Upper lobe of left lung (tissue), 6 donors: ENCODE data around the gene NAE1. TPM values are rescaled to one million over a fixed set of nuclear protein-coding genes. Genes with fewer than 3 reads are reported as not detected.

Experiments used
- ATAC-seq, 2 donors: fragments of 200-7000 bp; cut with Tn5 transposase; one replicate each; pipeline ENCODE4 v1.9.1; 2022; ENCODE audit warnings: mild to moderate bottlenecking in 2 of 2, moderate library complexity in 2 of 2; ENCODE audit not compliant: low FRiP score in 2 of 2
- DNase-seq, 2 donors: peaks; one replicate each; pipeline ENCODE4 v3.0.0-alpha.2; 2019 to 2020
- H3K27ac ChIP-seq, 4 donors: fragments of 200-600 bp; sonication (generic); one replicate each; pipeline ENCODE4 v1.5.1; 2016 to 2019
- H3K27me3 ChIP-seq, 4 donors: fragments of 200-600 bp; sonication (generic); one replicate each; pipeline ENCODE4 v1.5.1; 2017 to 2019
- H3K36me3 ChIP-seq, 4 donors: fragments of 200-600 bp; sonication (generic); one replicate each; pipeline ENCODE4 v1.5.1; 2016 to 2019
- H3K4me1 ChIP-seq, 4 donors: fragments of 200-600 bp; sonication (generic); one replicate each; pipeline ENCODE4 v1.5.1; 2018 to 2019
- H3K4me3 ChIP-seq, 4 donors: fragments of 200-600 bp; sonication (generic); one replicate each; pipeline ENCODE4 v1.5.1; 2017 to 2019; ENCODE audit warnings: mild to moderate bottlenecking in 2 of 4, moderate library complexity in 1 of 4
- H3K9me3 ChIP-seq, 4 donors: fragments of 200-600 bp; sonication (generic); one replicate each; pipeline ENCODE4 v1.5.1; 2018 to 2019
- EP300 ChIP-seq, 4 donors: sonication (generic); formaldehyde crosslinking; IDR thresholded peaks; one replicate each; pipeline ENCODE4 v1.5.1; 2017; ENCODE audit warnings: antibody characterized with exemption in 4 of 4, control low read depth in 2 of 4
- POLR2A ChIP-seq, 4 donors: fragments of 450-650 bp; IDR thresholded peaks; one replicate each; pipeline ENCODE4 v1.5.1; 2016 to 2017; ENCODE audit warnings: antibody characterized with exemption in 4 of 4, mild to moderate bottlenecking in 2 of 4
- POLR2AphosphoS5 ChIP-seq, 2 donors: sonication (generic); formaldehyde crosslinking; IDR thresholded peaks; one replicate each; pipeline ENCODE4 v1.5.1; 2017; ENCODE audit warnings: antibody characterized with exemption in 2 of 2
- WGBS, 2 donors: methylation state at CpG; one replicate each; pipeline ENCODE4 v1.1.5; 2017 to 2018; 5-methylcytosine and 5-hydroxymethylcytosine counted together
- total RNA-seq, 6 donors: library from RNA; depleted of rRNA in 4 of 6; stranded (reverse); fragments of >200 nt in 4 of 6; gene quantifications; one replicate each; pipeline versions ENCODE4 v1.1.0 to v1.2.1, GENCODE V29; 2016 to 2021
- TF ChIP-seq, protein P1 (sequence below), 6 experiments: fragments of 450-650 bp in 4 of 6; fragments of 200-600 bp in 2 of 6; sonication (generic) in 2 of 6; IDR thresholded peaks; one replicate each; pipeline ENCODE4 v1.5.1; 2016 to 2019; ENCODE audit warnings: antibody characterized with exemption in 6 of 6
- donor health status: DM: no; HTN: no; CAD: no; lungs with moderate emphysema.
- donor health status: DM: no; HTN: yes; CAD: no; lungs with severe emphysema.

NAE1 gene
- total RNA-seq, 6 donors from 2014 or later, result 12.9 to 48.7 (median 34.0) TPM

- no peak for ATAC-seq
- 94 to 96% methylated on average over 2 of the region's 2 CpGs for WGBS, 2 donors
- H3K27ac ChIP-seq, result no peak overlapping the region
Observed at GRCh38 chr16:66787427-66787826, 43.3 kb downstream of the NAE1 start.

GRCh38 chr16:66786551-66786950, 44.2 kb downstream of the NAE1 start:
- H3K36me3 ChIP-seq, result no peaks in the 10 kb centered on the region
- no peaks in the 10 kb centered on the region for H3K9me3 ChIP-seq
- H3K4me1 ChIP-seq, result no peaks in the 10 kb centered on the region
- no peak overlapping the region for H3K27ac ChIP-seq
- no peak for TF ChIP-seq EP300 (IDR thresholded peaks at IDR 0.05)
- TF ChIP-seq, protein P1, sequence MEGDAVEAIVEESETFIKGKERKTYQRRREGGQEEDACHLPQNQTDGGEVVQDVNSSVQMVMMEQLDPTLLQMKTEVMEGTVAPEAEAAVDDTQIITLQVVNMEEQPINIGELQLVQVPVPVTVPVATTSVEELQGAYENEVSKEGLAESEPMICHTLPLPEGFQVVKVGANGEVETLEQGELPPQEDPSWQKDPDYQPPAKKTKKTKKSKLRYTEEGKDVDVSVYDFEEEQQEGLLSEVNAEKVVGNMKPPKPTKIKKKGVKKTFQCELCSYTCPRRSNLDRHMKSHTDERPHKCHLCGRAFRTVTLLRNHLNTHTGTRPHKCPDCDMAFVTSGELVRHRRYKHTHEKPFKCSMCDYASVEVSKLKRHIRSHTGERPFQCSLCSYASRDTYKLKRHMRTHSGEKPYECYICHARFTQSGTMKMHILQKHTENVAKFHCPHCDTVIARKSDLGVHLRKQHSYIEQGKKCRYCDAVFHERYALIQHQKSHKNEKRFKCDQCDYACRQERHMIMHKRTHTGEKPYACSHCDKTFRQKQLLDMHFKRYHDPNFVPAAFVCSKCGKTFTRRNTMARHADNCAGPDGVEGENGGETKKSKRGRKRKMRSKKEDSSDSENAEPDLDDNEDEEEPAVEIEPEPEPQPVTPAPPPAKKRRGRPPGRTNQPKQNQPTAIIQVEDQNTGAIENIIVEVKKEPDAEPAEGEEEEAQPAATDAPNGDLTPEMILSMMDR (IDR thresholded peaks at IDR 0.05), result no peak
- no peak for TF ChIP-seq POLR2AphosphoS5 (IDR thresholded peaks at IDR 0.05)
- no peak for TF ChIP-seq POLR2A (IDR thresholded peaks at IDR 0.05)
- H3K27me3 ChIP-seq, result no peaks in the 10 kb centered on the region
- 93 to 95% methylated on average over 3 of the region's 3 CpGs for WGBS, 2 donors
- ATAC-seq (no peak), DNase-seq (no peak)
- no peak overlapping the region for H3K4me3 ChIP-seq

More at GRCh38 chr16:66787427-66787826, 43.3 kb downstream of the NAE1 start:
- Histone ChIP-seq H3K9me3 (no peaks in the 10 kb centered on the region), H3K4me1 (no peaks in the 10 kb centered on the region), H3K27me3 (no peaks in the 10 kb centered on the region), H3K4me3 (no peak overlapping the region), H3K36me3 (no peaks in the 10 kb centered on the region)
- no peak for DNase-seq
- TF ChIP-seq POLR2A (IDR thresholded peaks at IDR 0.05), result no peak

GRCh38 chr16:66776457-66776856, 54.3 kb downstream of the NAE1 start:
- no peak for ATAC-seq
- no peak for TF ChIP-seq POLR2AphosphoS5 (IDR thresholded peaks at IDR 0.05)
- TF ChIP-seq EP300 (IDR thresholded peaks at IDR 0.05), result no peak
- TF ChIP-seq POLR2A (IDR thresholded peaks at IDR 0.05), result no peak
- TF ChIP-seq, protein P1 (IDR thresholded peaks at IDR 0.05), result no peak
- no peaks in the 10 kb centered on the region for H3K36me3 ChIP-seq
- H3K27me3 ChIP-seq, result no peaks in the 10 kb centered on the region
- H3K9me3 ChIP-seq, result no peaks in the 10 kb centered on the region
- H3K27ac ChIP-seq, result no peak overlapping the region
- no peak for DNase-seq
- H3K4me3 ChIP-seq, result no peak overlapping the region
- no peaks in the 10 kb centered on the region for H3K4me1 ChIP-seq

GRCh38 chr16:66774981-66775380, 55.8 kb downstream of the NAE1 start:
- TF ChIP-seq POLR2AphosphoS5 (IDR thresholded peaks at IDR 0.05) (no peak), EP300 (IDR thresholded peaks at IDR 0.05) (no peak), POLR2A (IDR thresholded peaks at IDR 0.05) (no peak)
- TF ChIP-seq, protein P1 (IDR thresholded peaks at IDR 0.05), result no peak
- 60 to 78% methylated on average over 2 of the region's 2 CpGs for WGBS, 2 donors

DNA sequence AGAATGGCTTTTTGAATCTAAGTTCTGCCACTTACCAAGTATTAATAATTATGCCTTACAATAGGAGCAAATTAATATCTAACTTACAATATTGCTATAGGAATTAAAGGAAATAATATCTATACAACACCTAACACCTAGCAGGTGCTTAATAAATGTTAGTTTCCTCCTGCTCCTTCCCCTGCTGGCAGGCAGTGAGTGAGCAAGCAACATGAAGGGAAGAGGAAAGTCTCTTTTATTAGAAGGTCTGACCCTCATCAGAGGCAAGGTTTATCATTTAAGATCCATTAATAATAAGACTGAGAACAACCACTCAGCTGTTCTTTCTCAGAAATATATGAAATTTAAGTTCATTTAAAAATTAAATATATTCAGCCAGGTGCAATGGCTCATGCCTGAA, 72.7 kb downstream of the NAE1 start:
- ATAC-seq, result no peak
- DNase-seq, result no peak
- H3K27me3 ChIP-seq, result no peaks in the 10 kb centered on the region
- no peaks in the 10 kb centered on the region for H3K4me1 ChIP-seq
- no peaks in the 10 kb centered on the region for H3K9me3 ChIP-seq
- no peak overlapping the region for H3K4me3 ChIP-seq
- TF ChIP-seq POLR2A (IDR thresholded peaks at IDR 0.05) (no peak), POLR2AphosphoS5 (IDR thresholded peaks at IDR 0.05) (no peak), EP300 (IDR thresholded peaks at IDR 0.05) (no peak)
- TF ChIP-seq, protein P1 (IDR thresholded peaks at IDR 0.05), result no peak
- no peaks in the 10 kb centered on the region for H3K36me3 ChIP-seq
- H3K27ac ChIP-seq, result no peak overlapping the region

More at GRCh38 chr16:66774981-66775380, 55.8 kb downstream of the NAE1 start:
- no peak overlapping the region for H3K27ac ChIP-seq
- DNase-seq, result no peak
- H3K4me1 ChIP-seq, result no peaks in the 10 kb centered on the region
- no peaks in the 10 kb centered on the region for H3K9me3 ChIP-seq
- H3K36me3 ChIP-seq, result no peaks in the 10 kb centered on the region
- no peak for ATAC-seq
- no peak overlapping the region for H3K4me3 ChIP-seq
- H3K27me3 ChIP-seq, result no peaks in the 10 kb centered on the region
